HepG2 (cell line): Measurements from ENCODE around the gene FEM1B. TPM values are rescaled to one million over a fixed set of nuclear protein-coding genes. Genes with fewer than 3 reads are reported as not detected.

Experiments
- AGO2 ChIP-seq: fragments of 200-400 bp; formaldehyde crosslinking; optimal IDR thresholded peaks from 2 replicates; pipeline ENCODE3; 2017; ENCODE audit warnings: mild to moderate bottlenecking, low read depth, low read length, moderate library complexity
- CHCHD3 ChIP-seq: sonication (generic); formaldehyde crosslinking; IDR thresholded peaks from 2 replicates; pipeline ENCODE4 v1.8.0; 2022; ENCODE audit warnings: mild to moderate bottlenecking, missing genetic modification reagents, moderate library complexity
- CREB1 ChIP-seq, 2 experiments: fragments of 450-650 bp in 1 of 2; IDR thresholded peaks; 2 replicates each; pipeline ENCODE4 v1.6.1; 2016 to 2017; ENCODE audit warnings: control low read depth in 1 of 2, mild to moderate bottlenecking in 1 of 2, missing compliant biosample characterization in 1 of 2, missing genetic modification characterization in 1 of 2
- EHMT2 ChIP-seq: fragments of 200-600 bp; sonication (generic); IDR thresholded peaks from 2 replicates; pipeline ENCODE4 v1.7.0; 2017; ENCODE audit warnings: antibody characterized with exemption, low read depth, low read length, borderline replicate concordance
- GATAD2A ChIP-seq: IDR thresholded peaks from 2 replicates; pipeline ENCODE4 v1.6.1; 2016
- HDAC1 ChIP-seq: sonication (generic); formaldehyde crosslinking; IDR thresholded peaks from 2 replicates; pipeline ENCODE4 v1.5.1; 2020; ENCODE audit warnings: mild to moderate bottlenecking, missing genetic modification reagents
- HNF4A ChIP-seq: sonication (generic); formaldehyde crosslinking; IDR thresholded peaks from 2 replicates; pipeline ENCODE4 v1.4.0; 2020; ENCODE audit warnings: missing genetic modification reagents
- JUN ChIP-seq: sonication (generic); formaldehyde crosslinking; IDR thresholded peaks from 2 replicates; pipeline ENCODE4 v1.4.0; 2020; ENCODE audit warnings: mild to moderate bottlenecking, missing genetic modification reagents
- KLF13 ChIP-seq: sonication (generic); formaldehyde crosslinking; IDR thresholded peaks from 2 replicates; pipeline ENCODE4 v1.4.0; 2020; ENCODE audit warnings: mild to moderate bottlenecking, missing genetic modification reagents
- NFRKB ChIP-seq: fragments of 450-650 bp; IDR thresholded peaks from 2 replicates; pipeline ENCODE4 v1.6.1; 2017
- PHF21A ChIP-seq: sonication (generic); formaldehyde crosslinking; IDR thresholded peaks from 2 replicates; pipeline ENCODE4 v1.5.0; 2020; ENCODE audit warnings: mild to moderate bottlenecking, missing genetic modification reagents
- TRIM24 ChIP-seq: sonication (generic); formaldehyde crosslinking; IDR thresholded peaks from 2 replicates; pipeline ENCODE4 v1.8.0; 2022; ENCODE audit warnings: mild to moderate bottlenecking, missing genetic modification reagents
- ZMYM4 ChIP-seq: sonication (generic); formaldehyde crosslinking; IDR thresholded peaks from 2 replicates; pipeline ENCODE4 v1.8.1; 2023; ENCODE audit warnings: mild to moderate bottlenecking, missing genetic modification reagents
- ZNF230 ChIP-seq: sonication (generic); formaldehyde crosslinking; IDR thresholded peaks from 2 replicates; pipeline ENCODE4 v1.4.0; 2020; ENCODE audit warnings: mild to moderate bottlenecking, missing genetic modification reagents
- ZNF382 ChIP-seq: sonication (generic); formaldehyde crosslinking; IDR thresholded peaks from 2 replicates; pipeline ENCODE4 v1.5.0; 2020; ENCODE audit warnings: missing genetic modification reagents, mild to moderate bottlenecking, borderline replicate concordance
- ZNF720 ChIP-seq: sonication (generic); formaldehyde crosslinking; IDR thresholded peaks from 2 replicates; pipeline ENCODE4 v1.4.0; 2020; ENCODE audit warnings: missing genetic modification reagents
- ZNF737 ChIP-seq: sonication (generic); formaldehyde crosslinking; IDR thresholded peaks from 2 replicates; pipeline ENCODE4 v1.5.0; 2020; ENCODE audit warnings: missing genetic modification reagents, mild to moderate bottlenecking, borderline replicate concordance
- ZNF883 ChIP-seq: sonication (generic); formaldehyde crosslinking; IDR thresholded peaks from 2 replicates; pipeline ENCODE4 v1.5.1; 2020; ENCODE audit warnings: mild to moderate bottlenecking, missing genetic modification reagents; ENCODE audit errors: not compliant biosample characterization
- polyA plus RNA-seq, 8 experiments: library from polyadenylated mRNA; depleted of rRNA in 3 of 8; stranded (reverse) in 7 of 8; unstranded in 1 of 8; fragments of >200 nt; fragmentation: Illumina TruSeq in 4 of 8; extraction: Trizol in 4 of 8; gene quantifications; 2 replicates each; pipeline versions ENCODE4 v1.2.1 to v1.2.3, GENCODE V29; 2011 to 2016; ENCODE audit warnings: low read depth in 4 of 8, missing spikeins in 1 of 8, mixed read lengths in 1 of 8; ENCODE audit not compliant: insufficient read depth in 1 of 8
- total RNA-seq, 5 experiments: library from RNA; depleted of rRNA; stranded (reverse); fragments of >200 nt; fragmentation: Illumina TruSeq; extraction: Trizol; gene quantifications; 2 replicates each; pipeline ENCODE4 v1.2.3, GENCODE V29; 2016; ENCODE audit warnings: low read depth in 1 of 5
- TF ChIP-seq, protein P1 (sequence below): sonication (generic); formaldehyde crosslinking; IDR thresholded peaks from 2 replicates; pipeline ENCODE4 v1.4.0; 2020; ENCODE audit warnings: mild to moderate bottlenecking, missing genetic modification reagents
- TF ChIP-seq, protein P2 (sequence below): sonication (generic); formaldehyde crosslinking; IDR thresholded peaks from 2 replicates; pipeline ENCODE4 v1.9.0; 2021; ENCODE audit warnings: missing genetic modification reagents, borderline replicate concordance
- TF ChIP-seq, protein P3 (sequence below): sonication (generic); formaldehyde crosslinking; IDR thresholded peaks from 2 replicates; pipeline ENCODE4 v1.5.1; 2020; ENCODE audit warnings: missing genetic modification reagents, mild to moderate bottlenecking, borderline replicate concordance

FEM1B gene
- total and polyA plus RNA-seq, 2 of the 13 experiments (the other 11 are each of a cell fraction or from before 2014, with no cell fraction given) = 38.1 to 40.0 TPM

DNA sequence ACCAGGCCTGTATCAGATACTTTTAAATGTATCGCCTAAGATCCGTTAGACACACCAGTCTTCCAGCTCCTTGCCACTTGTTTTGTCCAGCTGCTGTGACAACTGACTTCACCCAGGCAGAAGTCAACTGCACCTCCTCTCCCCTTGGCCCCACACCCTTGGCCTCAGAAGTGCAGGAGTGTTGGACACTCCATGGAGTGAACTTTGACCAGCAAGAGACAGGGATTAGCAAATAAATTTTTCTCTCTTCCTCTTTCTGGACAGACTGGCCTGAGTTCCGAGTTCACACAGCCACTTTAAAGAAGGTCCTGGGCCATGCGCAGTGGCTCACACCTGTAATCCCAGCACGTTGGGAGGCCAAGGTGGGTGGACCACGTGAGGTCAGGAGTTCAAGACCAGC lies 45.1 kb upstream of the FEM1B start (continued):
- TF ChIP-seq, protein P1, sequence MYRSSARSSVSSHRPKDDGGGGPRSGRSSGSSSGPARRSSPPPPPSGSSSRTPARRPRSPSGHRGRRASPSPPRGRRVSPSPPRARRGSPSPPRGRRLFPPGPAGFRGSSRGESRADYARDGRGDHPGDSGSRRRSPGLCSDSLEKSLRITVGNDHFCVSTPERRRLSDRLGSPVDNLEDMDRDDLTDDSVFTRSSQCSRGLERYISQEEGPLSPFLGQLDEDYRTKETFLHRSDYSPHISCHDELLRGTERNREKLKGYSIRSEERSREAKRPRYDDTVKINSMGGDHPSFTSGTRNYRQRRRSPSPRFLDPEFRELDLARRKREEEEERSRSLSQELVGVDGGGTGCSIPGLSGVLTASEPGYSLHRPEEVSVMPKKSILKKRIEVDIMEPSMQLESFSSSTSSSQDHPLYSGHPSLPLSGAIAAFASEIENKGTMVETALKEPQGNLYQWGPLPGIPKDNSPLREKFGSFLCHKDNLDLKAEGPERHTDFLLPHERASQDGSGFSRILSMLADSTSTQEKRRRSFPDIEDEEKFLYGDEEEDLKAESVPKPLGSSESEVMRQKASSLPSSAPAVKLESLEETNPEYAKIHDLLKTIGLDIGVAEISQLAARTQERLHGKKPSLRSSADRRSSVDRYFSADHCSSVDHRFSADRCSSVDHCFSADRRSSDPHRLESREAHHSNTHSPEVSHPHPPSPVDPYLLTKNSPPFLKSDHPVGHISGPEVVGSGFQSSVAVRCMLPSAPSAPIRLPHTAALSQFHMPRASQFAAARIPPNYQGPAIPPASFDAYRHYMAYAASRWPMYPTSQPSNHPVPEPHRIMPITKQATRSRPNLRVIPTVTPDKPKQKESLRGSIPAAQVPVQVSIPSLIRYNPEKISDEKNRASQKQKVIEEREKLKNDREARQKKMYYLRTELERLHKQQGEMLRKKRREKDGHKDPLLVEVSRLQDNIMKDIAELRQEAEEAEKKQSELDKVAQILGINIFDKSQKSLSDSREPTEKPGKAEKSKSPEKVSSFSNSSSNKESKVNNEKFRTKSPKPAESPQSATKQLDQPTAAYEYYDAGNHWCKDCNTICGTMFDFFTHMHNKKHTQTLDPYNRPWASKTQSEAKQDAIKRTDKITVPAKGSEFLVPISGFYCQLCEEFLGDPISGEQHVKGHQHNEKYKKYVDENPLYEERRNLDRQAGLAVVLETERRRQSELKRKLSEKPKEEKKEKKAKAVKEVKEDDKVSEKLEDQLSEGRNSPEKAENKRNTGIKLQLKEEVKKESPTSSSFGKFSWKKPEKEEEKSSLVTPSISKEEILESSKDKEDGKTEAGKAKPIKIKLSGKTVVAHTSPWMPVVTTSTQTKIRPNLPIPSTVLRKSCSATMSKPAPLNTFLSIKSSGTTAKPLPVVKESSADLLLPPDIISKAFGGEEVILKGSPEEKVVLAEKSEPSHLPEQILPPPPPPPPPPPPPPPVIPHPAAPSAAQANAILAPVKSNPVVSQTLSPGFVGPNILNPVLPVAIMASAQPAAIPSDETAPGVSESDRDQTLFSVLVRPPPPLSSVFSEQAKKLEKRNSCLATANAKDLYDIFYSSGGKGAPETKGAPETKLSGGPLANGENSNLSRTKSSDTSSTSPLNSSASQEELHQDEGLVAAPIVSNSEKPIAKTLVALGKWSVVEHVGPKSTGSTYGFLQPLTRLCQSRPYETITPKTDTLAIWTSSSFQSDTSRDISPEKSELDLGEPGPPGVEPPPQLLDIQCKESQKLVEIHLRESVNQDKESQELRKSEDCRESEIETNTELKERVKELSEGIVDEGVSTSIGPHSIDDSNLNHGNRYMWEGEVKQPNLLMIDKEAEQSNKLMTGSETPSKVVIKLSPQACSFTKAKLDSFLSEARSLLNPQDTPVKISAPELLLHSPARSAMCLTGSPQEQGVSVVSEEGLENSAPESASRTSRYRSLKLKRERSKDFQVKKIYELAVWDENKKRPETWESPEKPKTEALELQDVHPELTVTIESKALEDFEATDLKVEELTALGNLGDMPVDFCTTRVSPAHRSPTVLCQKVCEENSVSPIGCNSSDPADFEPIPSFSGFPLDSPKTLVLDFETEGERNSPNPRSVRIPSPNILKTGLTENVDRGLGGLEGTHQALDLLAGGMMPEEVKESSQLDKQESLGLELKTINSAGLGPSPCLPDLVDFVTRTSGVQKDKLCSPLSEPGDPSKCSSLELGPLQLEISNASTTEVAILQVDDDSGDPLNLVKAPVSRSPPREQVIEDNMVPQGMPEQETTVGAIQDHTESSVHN = no peak
- TF ChIP-seq EHMT2 = no peak
- TF ChIP-seq TRIM24 (CRISPR knock-in tag) = no peak
- TF ChIP-seq, protein P2, sequence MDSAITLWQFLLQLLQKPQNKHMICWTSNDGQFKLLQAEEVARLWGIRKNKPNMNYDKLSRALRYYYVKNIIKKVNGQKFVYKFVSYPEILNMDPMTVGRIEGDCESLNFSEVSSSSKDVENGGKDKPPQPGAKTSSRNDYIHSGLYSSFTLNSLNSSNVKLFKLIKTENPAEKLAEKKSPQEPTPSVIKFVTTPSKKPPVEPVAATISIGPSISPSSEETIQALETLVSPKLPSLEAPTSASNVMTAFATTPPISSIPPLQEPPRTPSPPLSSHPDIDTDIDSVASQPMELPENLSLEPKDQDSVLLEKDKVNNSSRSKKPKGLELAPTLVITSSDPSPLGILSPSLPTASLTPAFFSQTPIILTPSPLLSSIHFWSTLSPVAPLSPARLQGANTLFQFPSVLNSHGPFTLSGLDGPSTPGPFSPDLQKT (CRISPR knock-in tag) = no peak
- no peak for TF ChIP-seq CHCHD3 (CRISPR knock-in tag)
- TF ChIP-seq ZMYM4 = no peak
- TF ChIP-seq ZNF883 = no peak
- TF ChIP-seq JUN (CRISPR knock-in tag) = no peak
- no peak for TF ChIP-seq NFRKB
- TF ChIP-seq ZNF230 (CRISPR knock-in tag) = no peak
- TF ChIP-seq CREB1 (IDR thresholded peaks at IDR 0.05) = no peak
- no peak for TF ChIP-seq CREB1 (CRISPR knock-in tag; IDR thresholded peaks at IDR 0.05)
- TF ChIP-seq ZNF720 (CRISPR knock-in tag) = no peak
- no peak for TF ChIP-seq AGO2
- TF ChIP-seq HNF4A (CRISPR knock-in tag) = peak; percentile 85
- TF ChIP-seq, protein P3, sequence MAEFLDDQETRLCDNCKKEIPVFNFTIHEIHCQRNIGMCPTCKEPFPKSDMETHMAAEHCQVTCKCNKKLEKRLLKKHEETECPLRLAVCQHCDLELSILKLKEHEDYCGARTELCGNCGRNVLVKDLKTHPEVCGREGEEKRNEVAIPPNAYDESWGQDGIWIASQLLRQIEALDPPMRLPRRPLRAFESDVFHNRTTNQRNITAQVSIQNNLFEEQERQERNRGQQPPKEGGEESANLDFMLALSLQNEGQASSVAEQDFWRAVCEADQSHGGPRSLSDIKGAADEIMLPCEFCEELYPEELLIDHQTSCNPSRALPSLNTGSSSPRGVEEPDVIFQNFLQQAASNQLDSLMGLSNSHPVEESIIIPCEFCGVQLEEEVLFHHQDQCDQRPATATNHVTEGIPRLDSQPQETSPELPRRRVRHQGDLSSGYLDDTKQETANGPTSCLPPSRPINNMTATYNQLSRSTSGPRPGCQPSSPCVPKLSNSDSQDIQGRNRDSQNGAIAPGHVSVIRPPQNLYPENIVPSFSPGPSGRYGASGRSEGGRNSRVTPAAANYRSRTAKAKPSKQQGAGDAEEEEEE (CRISPR knock-in tag) = no peak
- no peak for TF ChIP-seq KLF13
- TF ChIP-seq PHF21A (CRISPR knock-in tag) = no peak
- no peak for TF ChIP-seq ZNF382 (CRISPR knock-in tag)
- TF ChIP-seq GATAD2A (CRISPR knock-in tag) = peak; percentile 57
- 0 out of 2 replicates have a peak, but pooled peaks have one; percentile 16 for TF ChIP-seq HDAC1 (CRISPR knock-in tag)
- no peak for TF ChIP-seq ZNF737 (CRISPR knock-in tag)
